Endodermal cell (in vitro differentiated cells): Measurements from ENCODE around the gene CRB2. TPM values are rescaled to one million over a fixed set of nuclear protein-coding genes. Genes with fewer than 3 reads are reported as not detected.
A peak's percentile ranks its signal among the peaks of the same experiment; 100 is the strongest.

Experiments
- DNase-seq: peaks from one replicate; pipeline ENCODE4 v3.0.0-alpha.2; 2017
- H3K27ac ChIP-seq: 2 replicates; pipeline ENCODE4 v1.5.1; 2013; ENCODE audit warnings: mild to moderate bottlenecking, low read depth, low read length, moderate library complexity
- H3K27me3 ChIP-seq: 2 replicates; pipeline ENCODE4 v1.6.1; 2013; ENCODE audit warnings: mild to moderate bottlenecking, low read length, moderate library complexity; ENCODE audit not compliant: insufficient read depth, control insufficient read depth, poor library complexity, severe bottlenecking
- H3K36me3 ChIP-seq: 2 replicates; pipeline ENCODE4 v1.7.0; 2013; ENCODE audit warnings: mild to moderate bottlenecking, low read length, moderate library complexity; ENCODE audit not compliant: control insufficient read depth, insufficient read depth
- H3K4me1 ChIP-seq: one replicate; pipeline ENCODE4 v1.7.0; 2013; ENCODE audit warnings: low read length; ENCODE audit not compliant: control insufficient read depth, insufficient read depth
- H3K4me3 ChIP-seq: 2 replicates; pipeline ENCODE4 v1.5.1; 2013; ENCODE audit warnings: mild to moderate bottlenecking, low read length, moderate library complexity
- H3K9ac ChIP-seq: 2 replicates; pipeline ENCODE4 v1.6.1; 2013; ENCODE audit warnings: mild to moderate bottlenecking, low read length, moderate library complexity; ENCODE audit not compliant: poor library complexity, severe bottlenecking; ENCODE audit errors: extremely low read depth
- H3K9me3 ChIP-seq: 2 replicates; pipeline ENCODE4 v1.6.1; 2013; ENCODE audit warnings: mild to moderate bottlenecking, low read length, moderate library complexity; ENCODE audit not compliant: control insufficient read depth
- H3K27ac Mint-ChIP-seq: 2 replicates; pipeline ENCODE4 v1.8.0; 2020; ENCODE audit warnings: mixed read lengths
- H3K27me3 Mint-ChIP-seq: 2 replicates; pipeline ENCODE4 v1.8.0; 2021; ENCODE audit warnings: mild to moderate bottlenecking, mixed read lengths; ENCODE audit not compliant: insufficient read depth
- H3K36me3 Mint-ChIP-seq: 2 replicates; pipeline ENCODE4 v1.8.0; 2020; ENCODE audit warnings: low read depth, mixed read lengths
- H3K4me1 Mint-ChIP-seq: 2 replicates; pipeline ENCODE4 v1.8.0; 2020; ENCODE audit warnings: mixed read lengths
- H3K4me3 Mint-ChIP-seq: 2 replicates; pipeline ENCODE4 v1.8.0; 2020; ENCODE audit warnings: mild to moderate bottlenecking, moderate library complexity, mixed read lengths
- H3K9me3 Mint-ChIP-seq: 2 replicates; pipeline ENCODE4 v1.8.0; 2020; ENCODE audit warnings: mild to moderate bottlenecking, mixed read lengths
- WGBS, 2 experiments: methylation state at CpG; one replicate each; pipeline versions ENCODE4 v1.1.5 to v1.1.7; 2013; ENCODE audit warnings: missing lambda C conversion rate in 2 of 2, mixed read lengths in 1 of 2; ENCODE audit not compliant: insufficient coverage in 1 of 2, insufficient read length in 1 of 2; 5-methylcytosine and 5-hydroxymethylcytosine counted together
- total RNA-seq, 2 donors: library from RNA; stranded (reverse); fragmentation: NEBNext Ultra II Directional in 1 of 2; extraction: Animal tissue kit (Norgen Biotek cat#: 25700) in 1 of 2; gene quantifications; 2 replicates in 1 of 2; 3 replicates in 1 of 2; pipeline ENCODE4 v1.2.1, GENCODE V29; 2021
- TF ChIP-seq, protein P1 (sequence below): fragments of 200-600 bp; sonication (generic); conservative IDR thresholded peaks from 2 replicates; pipeline ENCODE4 v1.5.0; 2021; ENCODE audit warnings: antibody characterized with exemption, mild to moderate bottlenecking

CRB2 gene
- total RNA-seq, 2 donors from 2014 or later, result 0.75 to 2.0 TPM

DNA sequence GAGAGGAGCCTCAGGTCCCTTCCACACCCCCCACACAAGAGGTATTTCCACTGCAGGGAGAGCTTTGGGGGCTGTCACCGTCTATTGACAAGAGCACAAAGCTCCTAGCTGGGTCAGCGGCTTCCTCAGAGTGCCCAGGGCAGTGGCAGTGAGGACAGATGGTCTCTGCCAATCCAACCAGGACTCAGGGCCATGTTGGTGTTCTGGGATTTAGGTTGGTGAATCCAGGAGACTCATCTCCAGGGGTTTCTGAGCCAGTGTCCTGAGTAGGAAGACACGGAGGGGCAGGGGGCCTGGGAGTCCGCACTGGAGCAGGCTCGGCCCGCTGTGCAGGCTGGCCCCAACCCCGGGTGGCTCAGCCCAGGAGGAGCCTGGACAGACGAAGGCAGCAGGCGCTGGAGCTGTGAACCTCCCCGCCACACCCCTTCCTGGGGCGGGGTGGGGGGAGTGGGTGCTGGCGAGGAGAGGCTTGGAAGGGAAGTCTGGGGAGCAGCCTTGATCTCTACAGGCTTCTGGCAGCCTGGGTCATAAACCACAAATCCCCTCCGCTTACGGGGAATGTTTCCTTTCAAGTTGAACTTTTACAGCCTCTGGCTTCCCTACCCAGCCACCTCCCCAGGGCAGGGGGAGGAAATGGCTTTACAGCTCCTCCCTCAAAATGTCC is 19.6 kb downstream of the CRB2 start:
- Mint-ChIP-seq H3K4me3 (no peak overlapping the region), H3K27me3 (peaks cover 41% of the 10 kb centered on the region), H3K4me1 (peaks cover 4% of the 10 kb centered on the region), H3K9me3 (no peaks in the 10 kb centered on the region), H3K36me3 (no peaks in the 10 kb centered on the region), H3K27ac (no peak overlapping the region)
- Histone ChIP-seq H3K9me3 (no peaks in the 10 kb centered on the region), H3K4me3 (no peak overlapping the region), H3K4me1 (peaks cover 7% of the 10 kb centered on the region), H3K27me3 (peaks cover 36% of the 10 kb centered on the region), H3K27ac (peak overlapping the region; percentile 68), H3K9ac (no peak overlapping the region), H3K36me3 (no peaks in the 10 kb centered on the region)
- TF ChIP-seq, protein P1, sequence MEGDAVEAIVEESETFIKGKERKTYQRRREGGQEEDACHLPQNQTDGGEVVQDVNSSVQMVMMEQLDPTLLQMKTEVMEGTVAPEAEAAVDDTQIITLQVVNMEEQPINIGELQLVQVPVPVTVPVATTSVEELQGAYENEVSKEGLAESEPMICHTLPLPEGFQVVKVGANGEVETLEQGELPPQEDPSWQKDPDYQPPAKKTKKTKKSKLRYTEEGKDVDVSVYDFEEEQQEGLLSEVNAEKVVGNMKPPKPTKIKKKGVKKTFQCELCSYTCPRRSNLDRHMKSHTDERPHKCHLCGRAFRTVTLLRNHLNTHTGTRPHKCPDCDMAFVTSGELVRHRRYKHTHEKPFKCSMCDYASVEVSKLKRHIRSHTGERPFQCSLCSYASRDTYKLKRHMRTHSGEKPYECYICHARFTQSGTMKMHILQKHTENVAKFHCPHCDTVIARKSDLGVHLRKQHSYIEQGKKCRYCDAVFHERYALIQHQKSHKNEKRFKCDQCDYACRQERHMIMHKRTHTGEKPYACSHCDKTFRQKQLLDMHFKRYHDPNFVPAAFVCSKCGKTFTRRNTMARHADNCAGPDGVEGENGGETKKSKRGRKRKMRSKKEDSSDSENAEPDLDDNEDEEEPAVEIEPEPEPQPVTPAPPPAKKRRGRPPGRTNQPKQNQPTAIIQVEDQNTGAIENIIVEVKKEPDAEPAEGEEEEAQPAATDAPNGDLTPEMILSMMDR, result no peak
- WGBS, 2 experiments, result 79 to 80% methylated on average over 10 to 14 of the region's 14 CpGs
- DNase-seq, result no peak

DNA sequence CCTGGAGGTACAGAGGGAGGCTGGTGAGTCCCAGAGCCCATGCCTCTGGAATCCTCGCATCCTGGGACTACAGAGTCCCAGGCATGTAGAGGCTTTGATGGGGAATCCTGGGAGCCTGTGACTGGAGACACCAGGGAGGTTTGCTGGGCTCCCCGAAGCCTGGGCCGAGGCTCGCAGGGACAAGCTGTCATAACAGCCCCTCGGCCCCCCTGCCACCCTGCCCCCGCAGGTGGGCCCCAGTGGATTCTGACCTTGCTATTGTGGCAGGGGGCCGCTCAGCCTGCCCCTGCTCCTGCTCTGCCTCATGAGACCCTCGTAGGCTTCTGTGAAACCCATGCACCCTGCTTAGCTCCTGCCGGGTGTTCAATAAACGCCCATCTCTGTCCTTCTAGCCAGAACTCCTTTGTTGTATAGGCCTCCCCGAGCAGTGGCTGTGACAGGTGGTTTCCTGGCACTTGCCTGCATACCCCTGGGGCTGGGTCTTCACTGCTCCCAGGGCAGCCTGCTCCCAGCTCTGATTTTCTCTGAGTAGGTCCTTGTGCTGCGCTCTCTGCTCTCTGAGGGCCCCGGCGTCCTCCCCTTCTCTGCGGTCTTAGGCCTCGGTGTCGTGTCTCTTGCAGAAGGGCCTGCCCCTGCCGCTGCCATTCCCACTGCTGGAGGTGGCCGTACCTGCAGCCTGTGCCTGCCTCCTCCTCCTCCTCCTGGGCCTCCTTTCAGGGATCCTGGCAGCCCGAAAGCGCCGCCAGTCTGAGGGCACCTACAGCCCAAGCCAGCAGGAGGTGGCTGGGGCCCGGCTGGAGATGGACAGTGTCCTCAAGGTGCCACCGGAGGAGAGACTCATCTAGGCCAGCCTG is 20.4 kb downstream of the CRB2 start:
- no peak overlapping the region for H3K4me3 Mint-ChIP-seq

DNA sequence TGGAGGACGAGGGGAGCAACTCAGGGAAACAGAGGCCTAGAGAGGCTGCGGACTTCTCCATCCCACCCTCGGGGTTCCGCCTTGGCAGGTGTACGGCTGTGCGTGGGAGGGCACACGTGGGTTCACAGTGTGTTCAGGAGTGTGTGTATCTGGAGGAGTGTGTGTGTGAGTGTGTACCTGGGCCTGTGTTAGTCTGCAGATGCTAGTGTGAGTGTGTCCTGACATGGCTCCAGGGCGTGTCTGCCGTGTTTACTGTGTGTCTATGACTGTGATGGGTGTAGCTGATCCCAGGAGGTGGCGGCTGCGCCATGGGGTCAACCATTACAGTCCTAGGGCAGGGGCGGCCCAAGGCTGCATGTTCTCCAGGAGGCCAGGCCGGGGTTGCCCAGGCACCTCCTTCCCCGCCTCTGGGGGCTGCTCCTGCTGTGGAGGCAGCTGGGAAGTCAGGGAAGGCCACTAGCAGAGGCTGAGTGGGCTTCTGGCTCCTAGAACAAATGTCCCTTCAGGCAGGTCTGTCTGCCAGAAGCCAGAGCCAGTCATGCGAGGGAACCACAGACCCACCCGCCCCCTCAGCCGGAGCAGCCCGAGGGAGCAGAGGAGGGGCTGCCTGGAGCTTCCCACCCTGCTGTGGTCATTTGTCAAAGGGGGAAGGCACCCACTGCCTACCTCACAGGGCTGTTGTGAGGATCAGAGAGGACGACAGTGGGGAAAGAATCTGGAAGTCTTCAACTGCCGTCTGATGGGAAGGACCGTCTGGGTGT is 21.4 kb downstream of the CRB2 start:
- Histone ChIP-seq H3K9ac (no peak overlapping the region), H3K27ac (peak overlapping the region; percentile 54), H3K27me3 (peaks cover 25% of the 10 kb centered on the region), H3K4me1 (peaks cover 7% of the 10 kb centered on the region), H3K9me3 (no peaks in the 10 kb centered on the region), H3K36me3 (no peaks in the 10 kb centered on the region), H3K4me3 (no peak overlapping the region)
- H3K9me3 Mint-ChIP-seq, result no peaks in the 10 kb centered on the region
- 89 to 90% methylated on average over 10 to 21 of the region's 21 CpGs for WGBS, 2 experiments
- H3K27me3 Mint-ChIP-seq, result peaks cover 24% of the 10 kb centered on the region
- H3K36me3 Mint-ChIP-seq, result no peaks in the 10 kb centered on the region
- no peak overlapping the region for H3K4me3 Mint-ChIP-seq
- DNase-seq, result no peak
- peaks cover 4% of the 10 kb centered on the region for H3K4me1 Mint-ChIP-seq
- no peak overlapping the region for H3K27ac Mint-ChIP-seq
- TF ChIP-seq, protein P1, result no peak

More for the DNA sequence above, 20.4 kb downstream of the CRB2 start:
- peaks cover 4% of the 10 kb centered on the region for H3K4me1 Mint-ChIP-seq
- H3K27ac ChIP-seq, result peak overlapping the region; percentile 68
- peaks cover 7% of the 10 kb centered on the region for H3K4me1 ChIP-seq
- H3K9me3 ChIP-seq, result no peaks in the 10 kb centered on the region
- DNase-seq, result no peak
- H3K27me3 Mint-ChIP-seq, result peaks cover 33% of the 10 kb centered on the region
- no peak overlapping the region for H3K4me3 ChIP-seq
- H3K36me3 ChIP-seq, result no peaks in the 10 kb centered on the region
- no peak overlapping the region for H3K27ac Mint-ChIP-seq
- H3K9me3 Mint-ChIP-seq, result no peaks in the 10 kb centered on the region
- no peak overlapping the region for H3K9ac ChIP-seq
- 85 to 86% methylated on average over 19 to 24 of the region's 24 CpGs for WGBS, 2 experiments
- H3K27me3 ChIP-seq, result peaks cover 35% of the 10 kb centered on the region
- H3K36me3 Mint-ChIP-seq, result no peaks in the 10 kb centered on the region
- TF ChIP-seq, protein P1, result no peak
